GM23338 (cell line): ENCODE results near the gene RHBDL3. TPM values are rescaled to one million over a fixed set of nuclear protein-coding genes. Genes with fewer than 3 reads are reported as not detected.

Source experiments
- ATAC-seq: fragments of 200-7000 bp; cut with Tn5 transposase; 3 replicates; pipeline ENCODE4 v1.9.1; 2020
- DNase-seq: peaks from one replicate; pipeline ENCODE4 v3.0.0-alpha.2; 2015; ENCODE audit warnings: low spot score
- H2AFZ ChIP-seq: fragments of 200-600 bp; sonication (generic); 2 replicates; pipeline ENCODE4 v1.8.0; 2016; ENCODE audit warnings: antibody characterized with exemption, mild to moderate bottlenecking, moderate library complexity
- H3F3A ChIP-seq: fragments of 200-600 bp; sonication (generic); replicated peaks from 2 replicates; pipeline ENCODE4 v1.8.0; 2017; ENCODE audit warnings: antibody characterized with exemption, mixed run types, low read depth
- H3K27ac ChIP-seq: fragments of 200-600 bp; sonication (generic); 2 replicates; pipeline ENCODE4 v1.6.1; 2016; ENCODE audit warnings: low read depth
- H3K27me3 ChIP-seq: fragments of 200-600 bp; sonication (generic); 2 replicates; pipeline ENCODE4 v1.8.0; 2016; ENCODE audit warnings: mild to moderate bottlenecking, mixed run types, moderate library complexity; ENCODE audit not compliant: insufficient read depth
- H3K36me3 ChIP-seq: fragments of 200-600 bp; sonication (generic); 2 replicates; pipeline ENCODE4 v1.8.0; 2016; ENCODE audit warnings: mild to moderate bottlenecking; ENCODE audit not compliant: insufficient read depth
- H3K4me1 ChIP-seq: fragments of 200-600 bp; sonication (generic); 2 replicates; pipeline ENCODE4 v1.8.0; 2016; ENCODE audit warnings: mild to moderate bottlenecking, moderate library complexity; ENCODE audit not compliant: insufficient read depth
- H3K4me2 ChIP-seq: fragments of 200-600 bp; sonication (generic); 2 replicates; pipeline ENCODE4 v1.7.1; 2017; ENCODE audit warnings: mixed run types
- H3K4me3 ChIP-seq: fragments of 200-600 bp; sonication (generic); 2 replicates; pipeline ENCODE4 v1.6.1; 2016; ENCODE audit warnings: mixed run types
- H3K79me2 ChIP-seq: fragments of 200-600 bp; sonication (generic); replicated peaks from 2 replicates; pipeline ENCODE4 v1.8.0; 2017; ENCODE audit warnings: mild to moderate bottlenecking; ENCODE audit not compliant: insufficient read depth
- H3K9me2 ChIP-seq: fragments of 200-600 bp; sonication (generic); 2 replicates; pipeline ENCODE4 v1.8.0; 2017; ENCODE audit not compliant: insufficient read depth
- H4K20me1 ChIP-seq: fragments of 200-600 bp; sonication (generic); replicated peaks from 2 replicates; pipeline ENCODE4 v1.8.0; 2017; ENCODE audit warnings: mild to moderate bottlenecking; ENCODE audit not compliant: insufficient read depth
- H3K27ac Mint-ChIP-seq: 2 replicates; pipeline ENCODE4 v1.8.0; 2020; ENCODE audit warnings: inconsistent platforms, mild to moderate bottlenecking, moderate library complexity, mixed read lengths
- H3K27me3 Mint-ChIP-seq: 3 replicates; pipeline ENCODE4 v1.8.0; 2022; ENCODE audit warnings: low read depth, mild to moderate bottlenecking, moderate library complexity, mixed read lengths, inconsistent platforms; ENCODE audit not compliant: insufficient read depth, poor library complexity
- H3K36me3 Mint-ChIP-seq: 3 replicates; pipeline ENCODE4 v1.8.0; 2021; ENCODE audit warnings: low read depth, mild to moderate bottlenecking, inconsistent platforms, moderate library complexity, mixed read lengths
- H3K4me1 Mint-ChIP-seq: 3 replicates; pipeline ENCODE4 v1.8.0; 2020; ENCODE audit warnings: mild to moderate bottlenecking, inconsistent platforms, mixed read lengths
- H3K4me3 Mint-ChIP-seq: 3 replicates; pipeline ENCODE4 v1.8.0; 2021; ENCODE audit warnings: moderate library complexity, mild to moderate bottlenecking, inconsistent platforms, mixed read lengths
- H3K9me3 Mint-ChIP-seq: 3 replicates; pipeline ENCODE4 v1.8.0; 2020; ENCODE audit warnings: moderate library complexity, mild to moderate bottlenecking, inconsistent platforms, mixed read lengths
- CREB1 ChIP-seq: fragments of 250-450 bp; sonication (Bioruptor Pico); IDR thresholded peaks from 2 replicates; pipeline ENCODE4 v1.5.0; 2020; ENCODE audit warnings: low read depth, mild to moderate bottlenecking, moderate library complexity
- EZH2 ChIP-seq: fragments of 200-600 bp; sonication (generic); IDR thresholded peaks from one replicate; pipeline ENCODE4 v1.8.0; 2017; ENCODE audit warnings: antibody characterized with exemption, mild to moderate bottlenecking, low read depth; ENCODE audit not compliant: unreplicated experiment
- EZH2phosphoT487 ChIP-seq: fragments of 200-600 bp; sonication (generic); IDR thresholded peaks from one replicate; pipeline ENCODE4 v1.8.1; 2018; ENCODE audit warnings: antibody characterized with exemption; ENCODE audit not compliant: unreplicated experiment
- JUNB ChIP-seq: IDR thresholded peaks from one replicate; pipeline ENCODE4 v1.6.1; 2016; ENCODE audit warnings: antibody characterized with exemption; ENCODE audit not compliant: unreplicated experiment
- NANOG ChIP-seq: IDR thresholded peaks from 2 replicates; pipeline ENCODE4 v1.6.1; 2016; ENCODE audit warnings: antibody characterized with exemption, borderline replicate concordance
- POLR2AphosphoS5 ChIP-seq: IDR thresholded peaks from 2 replicates; pipeline ENCODE4 v1.6.1; 2016; ENCODE audit warnings: antibody characterized with exemption, low read depth
- STAT1 ChIP-seq: IDR thresholded peaks from one replicate; pipeline ENCODE4 v1.6.1; 2016; ENCODE audit warnings: antibody characterized with exemption; ENCODE audit not compliant: unreplicated experiment
- ZNF114 ChIP-seq: fragments of 250-450 bp; sonication (Bioruptor Pico); IDR thresholded peaks from 2 replicates; pipeline ENCODE4 v1.5.0; 2020; ENCODE audit warnings: mild to moderate bottlenecking, moderate library complexity
- ZNF331 ChIP-seq: fragments of 250-450 bp; sonication (Bioruptor Pico); IDR thresholded peaks from 2 replicates; pipeline ENCODE4 v1.5.0; 2020; ENCODE audit warnings: low read depth, mild to moderate bottlenecking, moderate library complexity
- polyA plus RNA-seq: library from polyadenylated mRNA; unstranded; fragments of >200 nt; fragmentation: Nextera tagmentation; extraction: Ambion mirVana; gene quantifications from 2 replicates; pipeline ENCODE4 v1.2.1, GENCODE V29; 2016
- total RNA-seq: library from RNA; depleted of rRNA; stranded (reverse); fragments of >200 nt; shearing (Covaris generic); gene quantifications from 2 replicates; pipeline ENCODE4 v1.2.3, GENCODE V29; 2014
- TF ChIP-seq, protein P1 (sequence below): IDR thresholded peaks from 2 replicates; pipeline ENCODE4 v1.6.1; 2016; ENCODE audit warnings: antibody characterized with exemption
- TF ChIP-seq, protein P2 (sequence below): IDR thresholded peaks from one replicate; pipeline ENCODE4 v1.6.1; 2018; ENCODE audit warnings: antibody characterized with exemption; ENCODE audit not compliant: unreplicated experiment
- TF ChIP-seq, protein P3 (sequence below): fragments of 250-450 bp; sonication (Bioruptor Pico); IDR thresholded peaks from 2 replicates; pipeline ENCODE4 v1.5.0; 2020; ENCODE audit warnings: mild to moderate bottlenecking, moderate library complexity
- TF ChIP-seq, protein P4 (sequence below), 2 experiments: fragments of 200-600 bp in 1 of 2; sonication (generic) in 1 of 2; conservative IDR thresholded peaks; 2 replicates each; pipeline versions ENCODE4 v1.5.1 to v1.6.1; 2016 to 2017; ENCODE audit warnings: antibody characterized with exemption in 2 of 2, low read depth in 2 of 2, mild to moderate bottlenecking in 2 of 2, moderate library complexity in 1 of 2

RHBDL3 gene
- total and polyA plus RNA-seq, 2 experiments from 2014 or later, result 2.3 to 8.1 TPM

DNA sequence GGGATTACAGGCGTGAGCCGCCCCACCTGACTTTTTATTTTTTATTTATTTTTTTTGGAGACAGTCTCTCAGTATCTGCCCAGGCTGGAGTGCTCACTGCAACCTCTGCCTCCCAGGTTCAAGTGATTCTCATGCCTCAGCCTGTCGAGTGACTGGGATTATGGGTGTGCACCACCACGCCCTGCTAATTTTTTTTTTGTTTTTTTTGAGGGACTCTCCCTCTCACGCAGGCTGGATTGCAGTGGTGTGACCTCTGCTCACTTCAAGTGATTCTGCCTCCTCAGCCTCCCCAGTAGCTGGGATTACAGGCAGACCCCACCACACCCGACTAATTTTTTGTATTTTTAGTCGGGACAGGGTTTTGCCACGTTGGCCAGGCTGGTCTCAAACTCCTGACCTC lies 92.0 kb downstream of the RHBDL3 start:
- no peak for ATAC-seq
- Histone ChIP-seq H3K36me3 (peaks cover 86% of the 10 kb centered on the region), H2AFZ (no peak overlapping the region), H3K79me2 (peaks cover 98% of the 10 kb centered on the region), H3K4me1 (peaks cover 6% of the 10 kb centered on the region), H3K9me2 (no peaks in the 10 kb centered on the region), H3F3A (peaks cover 30% of the 10 kb centered on the region), H4K20me1 (peaks cover 77% of the 10 kb centered on the region), H3K4me3 (no peak overlapping the region), H3K27me3 (no peaks in the 10 kb centered on the region), H3K4me2 (no peak overlapping the region), H3K27ac (no peak overlapping the region)
- H3K36me3 Mint-ChIP-seq, result peaks cover 92% of the 10 kb centered on the region
- H3K27ac Mint-ChIP-seq, result no peak overlapping the region
- DNase-seq, result no peak
- no peak overlapping the region for H3K4me3 Mint-ChIP-seq
- no peaks in the 10 kb centered on the region; the same call in 2 of the 3 replicates for H3K9me3 Mint-ChIP-seq
- H3K27me3 Mint-ChIP-seq, result peaks cover 3% of the 10 kb centered on the region
- H3K4me1 Mint-ChIP-seq, result peaks cover 17% of the 10 kb centered on the region; the same call in 2 of the 3 replicates
- TF ChIP-seq, protein P1, sequence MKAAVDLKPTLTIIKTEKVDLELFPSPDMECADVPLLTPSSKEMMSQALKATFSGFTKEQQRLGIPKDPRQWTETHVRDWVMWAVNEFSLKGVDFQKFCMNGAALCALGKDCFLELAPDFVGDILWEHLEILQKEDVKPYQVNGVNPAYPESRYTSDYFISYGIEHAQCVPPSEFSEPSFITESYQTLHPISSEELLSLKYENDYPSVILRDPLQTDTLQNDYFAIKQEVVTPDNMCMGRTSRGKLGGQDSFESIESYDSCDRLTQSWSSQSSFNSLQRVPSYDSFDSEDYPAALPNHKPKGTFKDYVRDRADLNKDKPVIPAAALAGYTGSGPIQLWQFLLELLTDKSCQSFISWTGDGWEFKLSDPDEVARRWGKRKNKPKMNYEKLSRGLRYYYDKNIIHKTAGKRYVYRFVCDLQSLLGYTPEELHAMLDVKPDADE, result no peak
- no peak for TF ChIP-seq NANOG
- TF ChIP-seq POLR2AphosphoS5, result no peak
- no peak for TF ChIP-seq ZNF331
- no peak for TF ChIP-seq CREB1 (CRISPR knock-in tag)
- no peak for TF ChIP-seq EZH2phosphoT487
- no peak for TF ChIP-seq JUNB
- TF ChIP-seq, protein P2, sequence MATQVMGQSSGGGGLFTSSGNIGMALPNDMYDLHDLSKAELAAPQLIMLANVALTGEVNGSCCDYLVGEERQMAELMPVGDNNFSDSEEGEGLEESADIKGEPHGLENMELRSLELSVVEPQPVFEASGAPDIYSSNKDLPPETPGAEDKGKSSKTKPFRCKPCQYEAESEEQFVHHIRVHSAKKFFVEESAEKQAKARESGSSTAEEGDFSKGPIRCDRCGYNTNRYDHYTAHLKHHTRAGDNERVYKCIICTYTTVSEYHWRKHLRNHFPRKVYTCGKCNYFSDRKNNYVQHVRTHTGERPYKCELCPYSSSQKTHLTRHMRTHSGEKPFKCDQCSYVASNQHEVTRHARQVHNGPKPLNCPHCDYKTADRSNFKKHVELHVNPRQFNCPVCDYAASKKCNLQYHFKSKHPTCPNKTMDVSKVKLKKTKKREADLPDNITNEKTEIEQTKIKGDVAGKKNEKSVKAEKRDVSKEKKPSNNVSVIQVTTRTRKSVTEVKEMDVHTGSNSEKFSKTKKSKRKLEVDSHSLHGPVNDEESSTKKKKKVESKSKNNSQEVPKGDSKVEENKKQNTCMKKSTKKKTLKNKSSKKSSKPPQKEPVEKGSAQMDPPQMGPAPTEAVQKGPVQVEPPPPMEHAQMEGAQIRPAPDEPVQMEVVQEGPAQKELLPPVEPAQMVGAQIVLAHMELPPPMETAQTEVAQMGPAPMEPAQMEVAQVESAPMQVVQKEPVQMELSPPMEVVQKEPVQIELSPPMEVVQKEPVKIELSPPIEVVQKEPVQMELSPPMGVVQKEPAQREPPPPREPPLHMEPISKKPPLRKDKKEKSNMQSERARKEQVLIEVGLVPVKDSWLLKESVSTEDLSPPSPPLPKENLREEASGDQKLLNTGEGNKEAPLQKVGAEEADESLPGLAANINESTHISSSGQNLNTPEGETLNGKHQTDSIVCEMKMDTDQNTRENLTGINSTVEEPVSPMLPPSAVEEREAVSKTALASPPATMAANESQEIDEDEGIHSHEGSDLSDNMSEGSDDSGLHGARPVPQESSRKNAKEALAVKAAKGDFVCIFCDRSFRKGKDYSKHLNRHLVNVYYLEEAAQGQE, result no peak
- TF ChIP-seq, protein P3, sequence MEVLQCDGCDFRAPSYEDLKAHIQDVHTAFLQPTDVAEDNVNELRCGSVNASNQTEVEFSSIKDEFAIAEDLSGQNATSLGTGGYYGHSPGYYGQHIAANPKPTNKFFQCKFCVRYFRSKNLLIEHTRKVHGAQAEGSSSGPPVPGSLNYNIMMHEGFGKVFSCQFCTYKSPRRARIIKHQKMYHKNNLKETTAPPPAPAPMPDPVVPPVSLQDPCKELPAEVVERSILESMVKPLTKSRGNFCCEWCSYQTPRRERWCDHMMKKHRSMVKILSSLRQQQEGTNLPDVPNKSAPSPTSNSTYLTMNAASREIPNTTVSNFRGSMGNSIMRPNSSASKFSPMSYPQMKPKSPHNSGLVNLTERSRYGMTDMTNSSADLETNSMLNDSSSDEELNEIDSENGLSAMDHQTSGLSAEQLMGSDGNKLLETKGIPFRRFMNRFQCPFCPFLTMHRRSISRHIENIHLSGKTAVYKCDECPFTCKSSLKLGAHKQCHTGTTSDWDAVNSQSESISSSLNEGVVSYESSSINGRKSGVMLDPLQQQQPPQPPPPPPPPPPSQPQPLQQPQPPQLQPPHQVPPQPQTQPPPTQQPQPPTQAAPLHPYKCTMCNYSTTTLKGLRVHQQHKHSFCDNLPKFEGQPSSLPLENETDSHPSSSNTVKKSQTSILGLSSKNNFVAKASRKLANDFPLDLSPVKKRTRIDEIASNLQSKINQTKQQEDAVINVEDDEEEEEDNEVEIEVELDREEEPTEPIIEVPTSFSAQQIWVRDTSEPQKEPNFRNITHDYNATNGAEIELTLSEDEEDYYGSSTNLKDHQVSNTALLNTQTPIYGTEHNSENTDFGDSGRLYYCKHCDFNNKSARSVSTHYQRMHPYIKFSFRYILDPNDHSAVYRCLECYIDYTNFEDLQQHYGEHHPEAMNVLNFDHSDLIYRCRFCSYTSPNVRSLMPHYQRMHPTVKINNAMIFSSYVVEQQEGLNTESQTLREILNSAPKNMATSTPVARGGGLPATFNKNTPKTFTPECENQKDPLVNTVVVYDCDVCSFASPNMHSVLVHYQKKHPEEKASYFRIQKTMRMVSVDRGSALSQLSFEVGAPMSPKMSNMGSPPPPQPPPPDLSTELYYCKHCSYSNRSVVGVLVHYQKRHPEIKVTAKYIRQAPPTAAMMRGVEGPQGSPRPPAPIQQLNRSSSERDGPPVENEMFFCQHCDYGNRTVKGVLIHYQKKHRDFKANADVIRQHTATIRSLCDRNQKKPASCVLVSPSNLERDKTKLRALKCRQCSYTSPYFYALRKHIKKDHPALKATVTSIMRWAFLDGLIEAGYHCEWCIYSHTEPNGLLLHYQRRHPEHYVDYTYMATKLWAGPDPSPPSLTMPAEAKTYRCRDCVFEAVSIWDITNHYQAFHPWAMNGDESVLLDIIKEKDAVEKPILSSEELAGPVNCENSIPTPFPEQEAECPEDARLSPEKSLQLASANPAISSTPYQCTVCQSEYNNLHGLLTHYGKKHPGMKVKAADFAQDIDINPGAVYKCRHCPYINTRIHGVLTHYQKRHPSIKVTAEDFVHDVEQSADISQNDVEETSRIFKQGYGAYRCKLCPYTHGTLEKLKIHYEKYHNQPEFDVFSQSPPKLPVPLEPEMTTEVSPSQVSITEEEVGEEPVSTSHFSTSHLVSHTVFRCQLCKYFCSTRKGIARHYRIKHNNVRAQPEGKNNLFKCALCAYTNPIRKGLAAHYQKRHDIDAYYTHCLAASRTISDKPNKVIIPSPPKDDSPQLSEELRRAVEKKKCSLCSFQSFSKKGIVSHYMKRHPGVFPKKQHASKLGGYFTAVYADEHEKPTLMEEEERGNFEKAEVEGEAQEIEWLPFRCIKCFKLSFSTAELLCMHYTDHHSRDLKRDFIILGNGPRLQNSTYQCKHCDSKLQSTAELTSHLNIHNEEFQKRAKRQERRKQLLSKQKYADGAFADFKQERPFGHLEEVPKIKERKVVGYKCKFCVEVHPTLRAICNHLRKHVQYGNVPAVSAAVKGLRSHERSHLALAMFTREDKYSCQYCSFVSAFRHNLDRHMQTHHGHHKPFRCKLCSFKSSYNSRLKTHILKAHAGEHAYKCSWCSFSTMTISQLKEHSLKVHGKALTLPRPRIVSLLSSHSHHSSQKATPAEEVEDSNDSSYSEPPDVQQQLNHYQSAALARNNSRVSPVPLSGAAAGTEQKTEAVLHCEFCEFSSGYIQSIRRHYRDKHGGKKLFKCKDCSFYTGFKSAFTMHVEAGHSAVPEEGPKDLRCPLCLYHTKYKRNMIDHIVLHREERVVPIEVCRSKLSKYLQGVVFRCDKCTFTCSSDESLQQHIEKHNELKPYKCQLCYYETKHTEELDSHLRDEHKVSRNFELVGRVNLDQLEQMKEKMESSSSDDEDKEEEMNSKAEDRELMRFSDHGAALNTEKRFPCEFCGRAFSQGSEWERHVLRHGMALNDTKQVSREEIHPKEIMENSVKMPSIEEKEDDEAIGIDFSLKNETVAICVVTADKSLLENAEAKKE (CRISPR knock-in tag), result no peak
- TF ChIP-seq STAT1, result no peak
- TF ChIP-seq, protein P4, sequence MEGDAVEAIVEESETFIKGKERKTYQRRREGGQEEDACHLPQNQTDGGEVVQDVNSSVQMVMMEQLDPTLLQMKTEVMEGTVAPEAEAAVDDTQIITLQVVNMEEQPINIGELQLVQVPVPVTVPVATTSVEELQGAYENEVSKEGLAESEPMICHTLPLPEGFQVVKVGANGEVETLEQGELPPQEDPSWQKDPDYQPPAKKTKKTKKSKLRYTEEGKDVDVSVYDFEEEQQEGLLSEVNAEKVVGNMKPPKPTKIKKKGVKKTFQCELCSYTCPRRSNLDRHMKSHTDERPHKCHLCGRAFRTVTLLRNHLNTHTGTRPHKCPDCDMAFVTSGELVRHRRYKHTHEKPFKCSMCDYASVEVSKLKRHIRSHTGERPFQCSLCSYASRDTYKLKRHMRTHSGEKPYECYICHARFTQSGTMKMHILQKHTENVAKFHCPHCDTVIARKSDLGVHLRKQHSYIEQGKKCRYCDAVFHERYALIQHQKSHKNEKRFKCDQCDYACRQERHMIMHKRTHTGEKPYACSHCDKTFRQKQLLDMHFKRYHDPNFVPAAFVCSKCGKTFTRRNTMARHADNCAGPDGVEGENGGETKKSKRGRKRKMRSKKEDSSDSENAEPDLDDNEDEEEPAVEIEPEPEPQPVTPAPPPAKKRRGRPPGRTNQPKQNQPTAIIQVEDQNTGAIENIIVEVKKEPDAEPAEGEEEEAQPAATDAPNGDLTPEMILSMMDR (conservative IDR thresholded peaks at IDR 0.05; ENCODE audit: low read depth in 2 of 2), result no peak
- no peak for TF ChIP-seq EZH2
- no peak for TF ChIP-seq ZNF114
